Ovary (tissue), 9 donors: ENCODE measurements around the gene CARM1. TPM values are rescaled to one million over a fixed set of nuclear protein-coding genes. Genes with fewer than 3 reads are reported as not detected.

ENCODE experiments used
- DNase-seq, 5 donors: peaks; one replicate each; pipeline ENCODE4 v3.0.0-alpha.2; 2019 to 2020
- H3K27ac ChIP-seq, 2 donors: fragments of 200-600 bp; one replicate each; pipeline versions ENCODE4 v1.5.1 to v1.8.0; 2019 to 2022
- H3K27me3 ChIP-seq: fragments of 200-600 bp; one replicate; pipeline ENCODE4 v1.8.0; 2022
- H3K36me3 ChIP-seq: fragments of 200-600 bp; sonication (generic); one replicate; pipeline ENCODE4 v1.5.1; 2019
- H3K4me1 ChIP-seq: one replicate; pipeline ENCODE4 v1.8.1; 2013; ENCODE audit warnings: mild to moderate bottlenecking, moderate library complexity; ENCODE audit not compliant: insufficient read depth
- H3K4me3 ChIP-seq: fragments of 200-600 bp; sonication (generic); one replicate; pipeline ENCODE4 v1.5.1; 2017
- H3K9me3 ChIP-seq, 2 donors: fragments of 200-600 bp in 1 of 2; sonication (generic) in 1 of 2; one replicate each; pipeline versions ENCODE4 v1.5.1 to v1.8.1; 2013 to 2019; ENCODE audit warnings: mild to moderate bottlenecking in 1 of 2, moderate library complexity in 1 of 2
- CTCF ChIP-seq, 3 donors: fragments of 450-650 bp in 2 of 3; fragments of 200-600 bp in 1 of 3; IDR thresholded peaks; one replicate each; pipeline versions ENCODE4 v1.5.1 to v1.8.0; 2016 to 2022; ENCODE audit warnings: antibody characterized with exemption in 3 of 3, mild to moderate bottlenecking in 1 of 3
- EP300 ChIP-seq: sonication (generic); formaldehyde crosslinking; IDR thresholded peaks from one replicate; pipeline ENCODE4 v1.6.1; 2017; ENCODE audit warnings: antibody characterized with exemption
- POLR2A ChIP-seq: fragments of 450-650 bp; IDR thresholded peaks from one replicate; pipeline ENCODE4 v1.6.1; 2017; ENCODE audit warnings: antibody characterized with exemption, mild to moderate bottlenecking, moderate library complexity
- WGBS, 3 donors: extraction: QIAGEN DNeasy Blood & Tissue Kit in 1 of 3; methylation state at CpG; one replicate each; pipeline versions ENCODE4 v1.1.5 to v1.1.7; 2013 to 2017; 5-methylcytosine and 5-hydroxymethylcytosine counted together
- intact Hi-C, 4 donors: fragments of 100-400 bp; cut with DNase I; formaldehyde crosslinking; loops; one replicate each; pipeline versions ENCODE4 v1.11.0 to v1.15.1; 2022 to 2023
- polyA plus RNA-seq, 2 donors: library from polyadenylated mRNA; stranded (reverse); fragments of 200-250 nt in 1 of 2; fragments of 350-450 nt in 1 of 2; fragmentation: Illumina TruSeq in 1 of 2; extraction: RNeasy Lipid Tissue Mini Kit (QIAGEN cat#74804) in 1 of 2; gene quantifications; one replicate each; pipeline ENCODE4 v1.2.3, GENCODE V29; 2013 to 2014
- total RNA-seq, 7 donors: library from RNA; depleted of rRNA in 2 of 7; stranded (reverse); fragments of >200 nt in 2 of 7; fragmentation: NEBNext Ultra II Directional in 3 of 7; extraction: Animal tissue kit (Norgen Biotek cat#: 25700) in 3 of 7; gene quantifications; one replicate each; pipeline versions ENCODE4 v1.1.0 to v1.2.4, GENCODE V29; 2016 to 2023
- donor health status: DM: no; HTN: no; CAD: no; lungs with moderate emphysema.
- donor health status: DM: no; HTN: no; CAD: no.
- donor health status: Bipolar disorder and iron deficiency.
- donor health status: DM: yes; HTN: yes; CAD: no.
- donor health status: DM: no; HTN: no; CAD: no.
- donor health status: DM: yes; HTN: yes; CAD: no.

Gene CARM1
- total and polyA plus RNA-seq, 9 donors, result 10.1 to 42.1 (median 38.1) TPM

- DNase-seq, result no peak
- Histone ChIP-seq H3K4me1 (no peaks in the 10 kb centered on the region), H3K27me3 (no peaks in the 10 kb centered on the region), H3K36me3 (no peaks in the 10 kb centered on the region), H3K4me3 (no peak overlapping the region), H3K9me3 (no peaks in the 10 kb centered on the region), H3K27ac (no peak overlapping the region)
- intact Hi-C loops, result no loop called here
- TF ChIP-seq POLR2A (no peak), CTCF (IDR thresholded peaks at IDR 0.05) (no peak), EP300 (no peak)
- 65 to 72% (median 70%) methylated on average over 15 to 19 of the region's 19 CpGs for WGBS, 3 donors
These were observed 44.1 kb downstream of the CARM1 start for GRCh38 chr19:10915130-10916091.

GRCh38 chr19:10916602-10917001, 45.2 kb downstream of the CARM1 start:
- Histone ChIP-seq H3K4me1 (no peaks in the 10 kb centered on the region), H3K4me3 (no peak overlapping the region), H3K9me3 (no peaks in the 10 kb centered on the region), H3K36me3 (no peaks in the 10 kb centered on the region), H3K27ac (no peak overlapping the region), H3K27me3 (no peaks in the 10 kb centered on the region)
- no peak for DNase-seq
- intact Hi-C loops, result no loop called here
- TF ChIP-seq EP300, result no peak
- TF ChIP-seq CTCF (IDR thresholded peaks at IDR 0.05), result no peak
- TF ChIP-seq POLR2A, result no peak
- 87 to 99% (median 93%) methylated on average over 6 of the region's 6 CpGs for WGBS, 3 donors

GRCh38 chr19:10918359-10918758, 47.0 kb downstream of the CARM1 start:
- Histone ChIP-seq H3K9me3 (no peaks in the 10 kb centered on the region), H3K4me1 (no peaks in the 10 kb centered on the region), H3K36me3 (no peaks in the 10 kb centered on the region), H3K27ac (no peak overlapping the region), H3K4me3 (no peak overlapping the region), H3K27me3 (no peaks in the 10 kb centered on the region)
- DNase-seq, result no peak
- intact Hi-C loops, result no loop called here
- WGBS, 3 donors, result 86 to 90% (median 88%) methylated on average over 11 of the region's 11 CpGs
- TF ChIP-seq POLR2A (no peak), EP300 (no peak), CTCF (IDR thresholded peaks at IDR 0.05) (no peak)

- TF ChIP-seq CTCF (IDR thresholded peaks at IDR 0.05) (no peak), POLR2A (no peak), EP300 (no peak)
- no peaks in the 10 kb centered on the region for H3K9me3 ChIP-seq
- intact Hi-C loops, result loop anchor here in 1 of 4 donors (10.0 kb wide), 1 partner anchor 45 kb away; the partner anchor contains the start of gene CARM1
- H3K27me3 ChIP-seq, result no peaks in the 10 kb centered on the region
- H3K36me3 ChIP-seq, result no peaks in the 10 kb centered on the region
- H3K4me3 ChIP-seq, result no peak overlapping the region
- 65 to 69% (median 67%) methylated on average over 26 of the region's 26 CpGs for WGBS, 3 donors
- H3K4me1 ChIP-seq, result no peaks in the 10 kb centered on the region
- no peak for DNase-seq
- no peak overlapping the region for H3K27ac ChIP-seq
These were observed 48.3 kb downstream of the CARM1 start for GRCh38 chr19:10919352-10920287.
